B cell (primary cell): Measurements from ENCODE around the gene FGFR3.

ENCODE experiments used
- EZH2 ChIP-seq: IDR thresholded peaks from 2 replicates; pipeline ENCODE4 v1.6.1; 2012; ENCODE audit warnings: borderline replicate concordance, low read depth, mild to moderate bottlenecking, moderate library complexity, low read length; ENCODE audit not compliant: insufficient read depth, poor library complexity, severe bottlenecking
- TF ChIP-seq, protein P1 (sequence below): fragments of 200-600 bp; IDR thresholded peaks from one replicate; pipeline ENCODE4 v1.8.0; 2022; ENCODE audit warnings: antibody characterized with exemption, mild to moderate bottlenecking

DNA sequence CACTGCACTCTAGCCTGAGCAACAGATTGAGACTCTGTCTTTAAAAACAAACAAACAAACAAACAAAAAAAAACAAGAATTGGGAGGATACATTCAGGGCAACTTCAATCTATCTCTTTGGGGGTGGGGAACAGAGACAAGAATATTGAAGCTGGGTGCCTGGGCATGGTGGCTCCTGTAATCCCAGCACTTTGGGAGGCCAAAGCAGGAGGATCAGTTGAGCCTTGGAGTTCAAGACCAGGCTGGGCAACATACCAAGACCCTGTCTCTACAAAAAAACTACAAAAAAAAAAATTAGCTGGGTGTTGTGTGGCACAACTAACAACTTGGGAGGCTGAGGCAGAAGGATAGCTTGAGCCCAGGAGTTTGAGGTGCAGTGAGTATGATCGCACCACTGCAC is 61.7 kb downstream of the FGFR3 start:
- TF ChIP-seq EZH2: no peak
- TF ChIP-seq, protein P1, sequence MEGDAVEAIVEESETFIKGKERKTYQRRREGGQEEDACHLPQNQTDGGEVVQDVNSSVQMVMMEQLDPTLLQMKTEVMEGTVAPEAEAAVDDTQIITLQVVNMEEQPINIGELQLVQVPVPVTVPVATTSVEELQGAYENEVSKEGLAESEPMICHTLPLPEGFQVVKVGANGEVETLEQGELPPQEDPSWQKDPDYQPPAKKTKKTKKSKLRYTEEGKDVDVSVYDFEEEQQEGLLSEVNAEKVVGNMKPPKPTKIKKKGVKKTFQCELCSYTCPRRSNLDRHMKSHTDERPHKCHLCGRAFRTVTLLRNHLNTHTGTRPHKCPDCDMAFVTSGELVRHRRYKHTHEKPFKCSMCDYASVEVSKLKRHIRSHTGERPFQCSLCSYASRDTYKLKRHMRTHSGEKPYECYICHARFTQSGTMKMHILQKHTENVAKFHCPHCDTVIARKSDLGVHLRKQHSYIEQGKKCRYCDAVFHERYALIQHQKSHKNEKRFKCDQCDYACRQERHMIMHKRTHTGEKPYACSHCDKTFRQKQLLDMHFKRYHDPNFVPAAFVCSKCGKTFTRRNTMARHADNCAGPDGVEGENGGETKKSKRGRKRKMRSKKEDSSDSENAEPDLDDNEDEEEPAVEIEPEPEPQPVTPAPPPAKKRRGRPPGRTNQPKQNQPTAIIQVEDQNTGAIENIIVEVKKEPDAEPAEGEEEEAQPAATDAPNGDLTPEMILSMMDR: no peak
